Measurements from ENCODE around the gene IMPDH2.
"Not testable (repeated sequence)": the region's sequence is repeated elsewhere in the genome, so short reads cannot be mapped to it uniquely, and the experiment has no call there.

IMPDH2 gene

DNA sequence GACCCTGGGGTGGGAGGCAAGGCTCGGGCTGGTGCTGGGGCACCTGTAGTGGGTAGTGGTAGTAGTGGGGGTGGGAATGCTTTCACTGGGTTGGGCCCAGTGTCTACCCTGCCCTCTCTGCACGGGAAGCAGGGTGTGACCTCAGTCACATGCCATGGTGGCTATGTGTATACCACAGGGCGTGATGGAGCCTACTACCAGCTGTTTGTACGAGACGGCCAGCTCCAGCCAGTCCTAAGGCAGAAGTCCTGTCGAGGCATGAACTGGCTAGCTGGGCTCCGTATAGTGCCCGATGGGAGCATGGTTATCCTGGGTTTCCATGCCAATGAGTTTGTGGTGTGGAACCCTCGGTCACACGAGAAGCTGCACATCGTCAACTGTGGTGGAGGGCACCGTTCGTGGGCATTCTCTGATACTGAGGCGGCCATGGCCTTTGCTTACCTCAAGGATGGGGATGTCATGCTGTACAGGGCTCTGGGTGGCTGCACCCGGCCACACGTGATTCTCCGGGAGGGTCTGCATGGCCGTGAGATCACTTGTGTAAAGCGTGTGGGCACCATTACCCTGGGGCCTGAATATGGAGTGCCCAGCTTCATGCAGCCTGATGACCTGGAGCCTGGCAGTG is 16.0 kb downstream of the IMPDH2 start:
- Mint-ChIP-seq H3K4me3 (no peak overlapping the region), H3K27me3 (ENCODE audit: low read depth, poor library complexity) (no peaks in the 10 kb centered on the region), H3K27ac (no peak overlapping the region), H3K9me3 (no peaks in the 10 kb centered on the region), H3K4me1 (peaks cover 18% of the 10 kb centered on the region), H3K36me3 (ENCODE audit: low read depth) (peaks cover 36% of the 10 kb centered on the region)
- DNase-seq: no peak
- TF ChIP-seq, protein P1, sequence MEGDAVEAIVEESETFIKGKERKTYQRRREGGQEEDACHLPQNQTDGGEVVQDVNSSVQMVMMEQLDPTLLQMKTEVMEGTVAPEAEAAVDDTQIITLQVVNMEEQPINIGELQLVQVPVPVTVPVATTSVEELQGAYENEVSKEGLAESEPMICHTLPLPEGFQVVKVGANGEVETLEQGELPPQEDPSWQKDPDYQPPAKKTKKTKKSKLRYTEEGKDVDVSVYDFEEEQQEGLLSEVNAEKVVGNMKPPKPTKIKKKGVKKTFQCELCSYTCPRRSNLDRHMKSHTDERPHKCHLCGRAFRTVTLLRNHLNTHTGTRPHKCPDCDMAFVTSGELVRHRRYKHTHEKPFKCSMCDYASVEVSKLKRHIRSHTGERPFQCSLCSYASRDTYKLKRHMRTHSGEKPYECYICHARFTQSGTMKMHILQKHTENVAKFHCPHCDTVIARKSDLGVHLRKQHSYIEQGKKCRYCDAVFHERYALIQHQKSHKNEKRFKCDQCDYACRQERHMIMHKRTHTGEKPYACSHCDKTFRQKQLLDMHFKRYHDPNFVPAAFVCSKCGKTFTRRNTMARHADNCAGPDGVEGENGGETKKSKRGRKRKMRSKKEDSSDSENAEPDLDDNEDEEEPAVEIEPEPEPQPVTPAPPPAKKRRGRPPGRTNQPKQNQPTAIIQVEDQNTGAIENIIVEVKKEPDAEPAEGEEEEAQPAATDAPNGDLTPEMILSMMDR (IDR thresholded peaks at IDR 0.05): no peak

DNA sequence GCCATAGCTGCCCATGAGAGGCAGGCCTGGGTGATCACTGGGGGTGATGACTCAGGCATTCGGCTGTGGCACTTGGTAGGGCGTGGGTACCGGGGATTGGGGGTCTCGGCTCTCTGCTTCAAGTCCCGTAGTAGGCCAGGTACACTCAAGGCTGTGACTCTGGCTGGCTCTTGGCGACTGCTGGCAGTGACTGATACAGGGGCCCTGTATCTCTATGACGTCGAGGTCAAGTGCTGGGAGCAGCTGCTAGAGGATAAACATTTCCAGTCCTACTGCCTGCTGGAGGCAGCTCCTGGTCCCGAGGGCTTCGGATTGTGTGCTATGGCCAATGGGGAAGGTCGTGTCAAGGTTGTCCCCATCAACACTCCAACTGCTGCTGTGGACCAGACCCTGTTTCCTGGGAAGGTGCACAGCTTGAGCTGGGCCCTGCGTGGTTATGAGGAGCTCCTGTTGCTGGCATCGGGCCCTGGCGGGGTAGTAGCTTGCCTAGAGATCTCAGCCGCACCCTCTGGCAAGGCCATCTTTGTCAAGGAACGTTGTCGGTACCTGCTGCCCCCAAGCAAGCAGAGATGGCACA is 16.7 kb downstream of the IMPDH2 start:
- H3K4me3 Mint-ChIP-seq: no peak overlapping the region
- DNase-seq: no peak
- H3K27ac Mint-ChIP-seq: no peak overlapping the region
- H3K27me3 Mint-ChIP-seq (ENCODE audit: low read depth, poor library complexity): no peaks in the 10 kb centered on the region
- H3K36me3 Mint-ChIP-seq (ENCODE audit: low read depth): peaks cover 41% of the 10 kb centered on the region
- H3K4me1 Mint-ChIP-seq: peaks cover 24% of the 10 kb centered on the region
- TF ChIP-seq, protein P1 (IDR thresholded peaks at IDR 0.05): no peak
- H3K9me3 Mint-ChIP-seq: no peaks in the 10 kb centered on the region

DNA sequence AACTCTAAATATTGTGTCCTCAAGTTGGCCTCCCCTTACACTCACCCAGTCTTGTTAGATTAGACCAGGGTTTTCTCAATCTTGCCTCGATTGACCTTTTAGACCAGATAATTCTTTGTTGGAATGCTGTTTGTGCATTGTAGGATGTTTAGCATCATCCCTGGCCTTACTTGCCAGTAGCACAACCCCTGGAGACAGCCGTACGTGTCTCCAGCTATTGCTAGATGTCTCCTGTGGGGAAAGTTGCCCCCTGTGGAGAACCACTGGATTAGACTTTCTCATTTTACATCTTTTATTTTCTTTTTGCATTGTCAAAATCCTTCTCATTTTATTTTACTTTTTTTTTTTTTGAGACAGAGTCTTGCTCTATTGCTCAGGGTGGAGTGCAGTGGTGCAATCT is 19.8 kb downstream of the IMPDH2 start:
- Mint-ChIP-seq H3K4me3 (peak overlapping the region; percentile 60), H3K27ac (no peak overlapping the region)

DNA sequence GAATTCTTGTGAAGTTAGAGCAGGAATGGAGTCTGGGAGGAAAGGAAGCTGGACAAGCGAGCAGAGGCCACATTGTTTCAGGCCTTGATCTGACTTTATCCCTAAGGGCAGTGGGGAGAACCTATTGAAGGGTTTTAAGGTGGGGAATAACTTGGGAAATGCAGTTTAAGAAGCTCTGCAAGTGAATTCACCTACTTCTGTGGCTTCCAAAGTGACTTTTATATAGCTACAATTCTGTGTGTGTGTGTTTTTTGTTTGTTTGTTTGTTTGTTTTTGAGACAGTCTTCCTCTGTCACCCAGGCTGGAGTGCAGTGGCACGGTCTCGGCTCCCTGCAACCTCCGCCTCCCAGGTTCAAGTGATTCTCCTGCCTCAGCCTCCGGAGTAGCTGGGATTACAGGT is 20.6 kb downstream of the IMPDH2 start:
- DNase-seq; H3K9me3 Mint-ChIP-seq; H3K27me3 Mint-ChIP-seq (ENCODE audit: low read depth, poor library complexity): not testable (repeated sequence)
- H3K4me1 Mint-ChIP-seq: peaks cover 23% of the 10 kb centered on the region
- peaks cover 20% of the 10 kb centered on the region for H3K36me3 Mint-ChIP-seq (ENCODE audit: low read depth)
- H3K27ac Mint-ChIP-seq: peak overlapping the region; percentile 58
- H3K4me3 Mint-ChIP-seq: peak overlapping the region; percentile 98

More for the DNA sequence above, 19.8 kb downstream of the IMPDH2 start:
- DNase-seq: no peak
- Mint-ChIP-seq H3K9me3 (no peaks in the 10 kb centered on the region), H3K4me1 (peaks cover 23% of the 10 kb centered on the region), H3K36me3 (ENCODE audit: low read depth) (peaks cover 25% of the 10 kb centered on the region), H3K27me3 (ENCODE audit: low read depth, poor library complexity) (no peaks in the 10 kb centered on the region)
- TF ChIP-seq, protein P1 (IDR thresholded peaks at IDR 0.05): no peak

DNA sequence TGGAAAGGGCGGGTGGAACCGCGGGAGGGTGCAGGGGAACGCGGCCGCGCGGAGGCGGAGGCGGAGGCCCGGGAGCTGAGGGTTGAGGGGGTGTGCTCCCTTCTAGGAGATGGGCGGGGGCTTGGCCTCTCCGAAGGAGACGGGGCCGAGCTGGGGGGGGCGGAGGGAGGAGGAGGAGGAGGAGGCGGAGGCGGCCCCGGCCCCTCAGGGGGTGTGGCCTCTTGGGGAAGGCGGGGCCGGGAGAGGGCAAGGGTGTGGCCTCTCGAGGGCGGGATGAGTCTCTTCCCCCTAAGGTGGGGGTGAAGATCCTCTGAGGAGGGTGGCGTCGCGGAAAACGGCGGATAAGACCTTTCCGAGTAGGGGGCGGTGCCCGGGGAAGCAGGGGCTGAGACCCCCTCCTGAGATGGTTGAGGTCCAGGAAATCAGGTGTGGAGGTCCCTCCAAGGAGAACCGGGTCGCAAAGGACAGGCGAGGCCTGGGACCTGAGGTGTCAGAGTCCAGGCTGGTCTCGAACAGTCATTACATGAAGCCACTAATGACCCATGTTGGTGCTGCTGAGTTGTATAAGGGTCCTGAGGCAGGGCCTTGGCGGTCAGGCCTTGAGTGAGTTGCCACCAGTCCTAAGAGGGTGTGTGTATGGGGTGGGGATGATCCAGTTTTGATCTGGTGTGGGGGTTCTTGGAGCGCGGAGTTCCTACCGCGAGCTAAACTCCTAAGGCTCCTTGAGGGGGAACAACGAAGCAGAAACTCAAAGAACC is 21.2 kb downstream of the IMPDH2 start:
- no peaks in the 10 kb centered on the region for H3K27me3 Mint-ChIP-seq (ENCODE audit: low read depth, poor library complexity)
- peak overlapping the region; percentile 99 for H3K27ac Mint-ChIP-seq
- peak overlapping the region; percentile 98 for H3K4me3 Mint-ChIP-seq
- H3K4me1 Mint-ChIP-seq: peaks cover 23% of the 10 kb centered on the region
- H3K36me3 Mint-ChIP-seq (ENCODE audit: low read depth): peaks cover 20% of the 10 kb centered on the region
- TF ChIP-seq, protein P1 (IDR thresholded peaks at IDR 0.05): no peak
- peak; percentile 88 for DNase-seq
- H3K9me3 Mint-ChIP-seq: no peaks in the 10 kb centered on the region

DNA sequence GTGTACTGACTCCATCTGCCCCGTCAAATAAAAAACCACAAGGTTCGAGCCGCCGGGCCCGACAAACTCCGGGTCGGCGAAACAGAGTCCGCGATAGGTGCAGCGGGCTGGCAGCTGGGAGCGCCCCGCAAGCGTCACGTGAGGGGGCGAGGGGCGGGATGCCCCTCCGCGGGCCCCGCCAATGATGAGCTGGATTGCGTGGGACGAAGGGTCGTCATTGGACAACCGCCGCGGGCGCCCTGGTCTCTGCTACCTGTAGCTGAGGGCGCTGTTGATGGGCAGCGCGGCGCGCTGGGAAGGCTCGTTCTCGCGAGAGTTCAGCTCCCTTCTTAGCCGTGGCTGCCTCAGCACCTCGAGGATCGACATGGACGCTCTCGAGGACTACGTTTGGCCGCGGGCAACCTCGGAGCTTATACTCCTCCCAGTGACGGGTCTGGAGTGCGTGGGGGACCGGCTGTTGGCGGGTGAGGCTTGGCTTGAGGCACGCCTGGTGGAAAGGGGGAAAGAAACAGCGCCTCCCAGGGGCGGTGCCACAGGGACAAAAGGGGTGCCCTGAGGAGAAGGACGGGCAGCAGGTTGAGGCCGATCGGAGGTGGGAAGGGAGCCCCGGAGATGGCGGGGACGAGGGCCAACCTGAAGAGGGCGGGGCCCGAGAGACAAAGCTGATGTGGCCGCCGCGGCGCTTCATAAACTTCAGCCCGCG is 22.0 kb downstream of the IMPDH2 start, which contains the start of gene WDR6:
Gene WDR6 (plus strand): TSS at position 324 of the 703 bp plus-strand sequence. CDS start 41 bp downstream, at position 365.
- TF ChIP-seq, protein P1 (IDR thresholded peaks at IDR 0.05): peak; percentile 15
- peak; percentile 94 for DNase-seq
- peak within 1 kb of the TSS; percentile 98 for H3K4me3 Mint-ChIP-seq
- no peaks in the 10 kb centered on the region for H3K9me3 Mint-ChIP-seq
- H3K27ac Mint-ChIP-seq: peak within 1 kb of the TSS; percentile 99
- H3K27me3 Mint-ChIP-seq (ENCODE audit: low read depth, poor library complexity): peaks cover 3% of the 10 kb centered on the region
- H3K36me3 Mint-ChIP-seq (ENCODE audit: low read depth): peaks cover 21% of the 10 kb centered on the region
- peaks cover 23% of the 10 kb centered on the region for H3K4me1 Mint-ChIP-seq

All from nephron progenitor cell (in vitro differentiated cells).